GM19324 (cell line): ENCODE measurements around the gene PITHD1.
A peak's percentile ranks its signal among the peaks of the same experiment; 100 is the strongest.
"Not testable (repeated sequence)": the region's sequence is repeated elsewhere in the genome, so short reads cannot be mapped to it uniquely, and the experiment has no call there.

Source experiments
- ATAC-seq: cut with Tn5 transposase; IDR thresholded peaks from one replicate; pipeline ENCODE4 v1.9.1; 2021; ENCODE audit warnings: mild to moderate bottlenecking, moderate library complexity; ENCODE audit not compliant: unreplicated experiment, low FRiP score

The PITHD1 gene

DNA sequence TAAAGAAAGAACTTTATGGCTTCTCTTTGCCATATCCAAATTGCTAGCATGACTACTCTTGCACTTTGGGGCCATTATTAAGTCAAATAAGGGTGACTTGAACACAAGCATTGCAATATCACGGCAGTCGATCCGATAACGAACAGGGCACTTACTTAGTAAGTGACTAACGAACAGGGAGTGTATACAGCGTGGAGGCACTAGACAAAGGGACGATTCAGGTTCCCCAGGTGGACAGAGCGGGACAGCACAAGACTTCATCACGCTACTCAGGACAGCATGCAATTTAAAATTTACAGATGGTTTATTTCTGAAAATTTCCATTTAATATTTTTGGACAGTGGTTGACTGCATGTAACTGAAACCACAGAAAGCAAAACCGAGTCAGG is 5.4 kb upstream of the PITHD1 start:
- no peak for ATAC-seq

DNA sequence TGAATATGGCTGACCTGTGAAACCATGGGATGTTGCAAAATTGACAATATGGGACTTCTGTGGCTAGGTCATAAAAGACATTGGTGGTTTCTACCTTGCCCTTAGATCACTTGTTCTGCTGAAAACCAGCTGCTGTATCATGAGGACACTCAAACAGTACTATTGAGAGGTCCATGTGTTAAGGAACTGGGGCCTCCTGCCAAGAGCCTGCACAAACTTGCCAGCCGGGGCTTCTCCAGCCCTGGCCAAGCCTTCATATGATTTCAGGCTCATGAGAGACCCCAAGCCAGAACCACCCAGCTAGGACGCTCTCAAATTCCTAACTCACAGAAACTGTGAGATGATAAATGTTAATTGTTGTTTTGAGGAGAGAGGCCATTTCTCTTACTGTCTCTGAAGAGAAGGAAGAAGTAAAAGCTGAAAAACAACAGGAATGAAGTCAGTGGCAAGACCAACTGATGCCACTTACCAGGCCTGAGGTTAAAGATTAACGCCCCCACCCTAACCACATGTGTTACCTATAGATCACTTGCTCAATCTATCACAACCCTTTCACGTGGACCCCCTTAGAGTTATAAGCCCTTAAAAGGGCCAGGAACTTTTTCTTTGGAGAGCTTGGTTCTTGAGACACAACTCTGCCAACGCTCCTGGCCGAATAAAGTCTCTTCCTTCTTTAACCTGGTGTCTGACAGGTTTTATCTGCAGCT is 3.9 kb upstream of the PITHD1 start:
- no peak for ATAC-seq

DNA sequence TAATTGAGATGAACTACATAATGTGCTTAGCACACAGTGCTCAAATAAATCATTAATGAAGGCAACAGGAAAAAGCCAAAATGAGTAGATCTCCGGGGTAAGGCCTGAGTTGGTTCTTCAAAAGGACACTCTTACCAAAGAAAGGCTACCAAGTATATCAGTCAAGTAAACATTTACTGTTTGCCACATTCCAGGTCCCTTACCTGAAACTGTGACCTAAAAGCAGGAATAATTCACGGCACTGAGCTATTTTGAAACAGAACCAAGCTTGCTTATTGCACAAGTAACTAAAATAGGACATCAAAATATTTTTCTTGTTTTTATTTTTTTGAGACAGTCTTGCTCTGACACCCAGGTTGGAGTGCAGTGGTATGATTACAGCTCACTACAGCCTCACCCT is 2.0 kb upstream of the PITHD1 start:
- ATAC-seq: no peak

DNA sequence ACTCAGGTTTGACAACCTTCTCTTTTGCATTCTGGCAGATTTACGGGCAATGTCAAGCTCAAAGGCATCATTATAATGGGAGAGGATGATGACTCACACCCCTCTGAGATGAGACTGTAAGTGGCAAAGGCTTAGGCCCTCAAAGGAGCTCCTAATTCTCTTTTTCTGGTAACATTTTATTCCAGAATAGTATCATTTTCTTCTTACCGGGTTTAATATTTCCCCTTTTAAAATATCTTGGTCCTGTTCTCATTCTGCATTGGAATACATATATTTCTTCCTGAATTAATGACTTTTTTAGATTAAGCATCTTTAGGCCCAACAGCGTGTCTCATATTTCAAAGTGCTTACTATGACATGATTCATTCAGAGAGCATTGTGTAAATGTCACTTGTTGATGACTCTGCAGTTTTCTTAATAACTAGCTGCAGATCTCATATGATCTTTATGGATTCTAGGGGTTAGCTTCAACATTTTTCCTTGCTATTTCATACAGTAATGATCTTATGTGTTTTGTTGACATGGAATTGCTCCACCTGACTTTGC is 1.7 kb downstream of the PITHD1 start:
- no peak for ATAC-seq

DNA sequence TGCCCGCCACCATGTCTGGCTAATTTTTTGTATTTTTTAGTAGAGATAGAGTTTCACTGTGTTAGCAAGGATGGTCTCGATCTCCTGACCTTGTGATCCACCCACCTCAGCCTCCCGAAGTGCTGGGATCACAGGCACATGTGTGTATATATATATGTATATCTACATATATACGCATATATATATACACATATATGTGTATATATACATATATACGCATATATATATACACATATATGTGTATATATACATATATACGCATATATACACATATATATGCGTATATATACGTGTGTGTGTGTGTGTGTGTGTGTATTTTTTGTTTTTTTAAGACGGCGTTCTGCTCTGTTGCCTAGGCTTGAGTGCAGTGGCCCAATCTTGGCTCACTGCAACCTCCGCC is 4.9 kb downstream of the PITHD1 start:
- not testable (repeated sequence) for ATAC-seq

DNA sequence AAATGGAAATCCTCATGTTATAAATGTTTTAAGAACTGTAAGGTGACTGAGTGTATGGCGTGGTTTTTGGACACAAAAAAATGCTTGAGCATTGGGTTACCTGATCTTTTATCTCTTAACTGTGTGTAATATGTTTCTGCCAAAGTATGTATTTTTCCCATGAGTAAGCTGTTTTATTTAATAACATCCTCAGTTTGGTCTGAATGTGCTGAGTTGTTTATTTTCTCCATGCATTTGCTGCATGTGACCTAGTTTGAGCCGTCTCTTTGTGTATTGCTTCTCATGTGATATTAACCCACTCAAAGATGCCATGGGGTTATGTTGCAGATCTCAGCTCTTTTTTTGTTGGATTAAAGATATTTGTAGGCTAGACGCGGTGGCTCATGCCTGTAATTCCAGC is 6.6 kb downstream of the PITHD1 start:
- ATAC-seq: no peak

DNA sequence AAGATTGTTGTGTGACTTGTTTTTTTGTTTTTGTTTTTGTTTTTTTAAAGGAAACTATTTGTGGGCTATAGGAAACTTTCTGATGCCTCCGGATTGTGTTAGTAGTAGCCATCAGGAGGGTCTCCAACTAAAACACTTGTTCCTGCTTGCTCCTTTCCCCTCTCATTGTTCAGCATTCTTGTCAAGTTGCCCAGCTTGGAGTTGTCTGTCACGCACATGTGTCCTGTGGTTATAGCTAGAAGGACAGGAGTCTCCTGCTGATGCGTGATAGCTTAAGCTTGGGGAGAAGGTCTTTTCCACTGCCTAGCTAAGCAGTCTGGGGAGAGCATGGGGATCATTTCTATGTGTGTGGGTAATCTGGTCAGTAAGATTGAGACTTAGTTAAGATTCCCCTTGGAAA is 9.5 kb downstream of the PITHD1 start:
- no peak for ATAC-seq

DNA sequence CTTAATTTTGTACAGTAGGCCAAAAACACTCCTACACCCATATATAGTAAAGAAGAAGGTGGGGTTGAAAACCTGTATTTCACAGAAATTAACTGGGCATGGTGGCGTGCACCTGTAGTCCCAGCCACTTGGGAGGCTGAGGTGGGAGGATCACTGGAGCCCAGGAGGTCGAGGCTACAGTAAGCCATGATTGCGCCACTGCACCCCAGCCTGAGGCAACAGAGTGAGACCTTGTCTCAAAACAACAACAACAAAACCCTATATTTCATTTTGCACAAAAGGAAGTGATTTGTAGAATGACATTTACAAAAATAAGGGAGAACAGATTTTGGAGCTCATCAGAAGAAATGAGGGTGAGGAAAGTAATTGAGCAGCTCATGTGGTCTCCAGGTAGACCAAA is 10.5 kb downstream of the PITHD1 start:
- ATAC-seq: no peak

DNA sequence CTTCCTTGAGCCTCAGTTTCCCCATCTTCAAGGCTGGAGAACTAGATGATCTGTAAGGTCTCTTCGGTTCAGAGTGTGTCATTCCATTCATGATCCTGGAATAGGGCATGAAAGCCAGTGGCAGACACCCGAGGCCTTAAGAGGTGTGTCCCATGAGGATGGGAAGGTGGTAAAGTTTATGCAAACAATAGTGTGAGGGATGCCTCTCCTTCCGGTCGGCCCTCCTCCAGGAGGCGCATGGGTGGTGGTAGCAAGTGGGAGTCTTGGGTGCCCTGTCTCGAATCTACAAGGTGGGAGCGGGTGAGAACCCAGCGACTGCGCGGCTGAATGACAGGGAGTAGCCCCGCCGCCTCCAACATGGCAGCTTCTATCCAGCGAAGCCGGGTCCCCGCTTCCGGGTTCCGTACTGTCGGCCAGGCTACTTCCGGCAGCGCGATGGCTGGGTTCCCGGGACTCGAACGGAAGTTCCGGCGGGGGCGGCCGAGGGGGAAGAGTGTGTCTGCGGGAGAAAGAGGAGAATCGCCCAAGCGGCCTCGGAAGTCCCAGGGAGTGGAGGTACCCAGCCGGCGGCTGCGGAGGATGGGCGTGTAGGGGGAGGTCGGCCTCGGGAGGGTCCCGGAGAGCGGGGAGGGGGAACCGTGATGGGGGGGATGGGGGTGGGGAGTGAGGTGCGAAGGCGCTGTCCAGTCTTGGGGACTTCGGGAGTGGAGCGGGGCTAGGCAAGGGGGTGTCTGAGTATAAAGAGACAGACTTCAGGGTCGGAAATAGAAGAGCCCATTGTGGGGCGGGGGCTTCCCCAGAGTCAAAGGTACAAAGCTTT is 12.7 kb downstream of the PITHD1 start, which contains the start of gene LYPLA2:
Gene LYPLA2 (plus strand): TSS at position 450 of the 820 bp plus-strand sequence. CDS start 1,538 bp downstream, outside the sequence.
- ATAC-seq: peak; percentile 72

DNA sequence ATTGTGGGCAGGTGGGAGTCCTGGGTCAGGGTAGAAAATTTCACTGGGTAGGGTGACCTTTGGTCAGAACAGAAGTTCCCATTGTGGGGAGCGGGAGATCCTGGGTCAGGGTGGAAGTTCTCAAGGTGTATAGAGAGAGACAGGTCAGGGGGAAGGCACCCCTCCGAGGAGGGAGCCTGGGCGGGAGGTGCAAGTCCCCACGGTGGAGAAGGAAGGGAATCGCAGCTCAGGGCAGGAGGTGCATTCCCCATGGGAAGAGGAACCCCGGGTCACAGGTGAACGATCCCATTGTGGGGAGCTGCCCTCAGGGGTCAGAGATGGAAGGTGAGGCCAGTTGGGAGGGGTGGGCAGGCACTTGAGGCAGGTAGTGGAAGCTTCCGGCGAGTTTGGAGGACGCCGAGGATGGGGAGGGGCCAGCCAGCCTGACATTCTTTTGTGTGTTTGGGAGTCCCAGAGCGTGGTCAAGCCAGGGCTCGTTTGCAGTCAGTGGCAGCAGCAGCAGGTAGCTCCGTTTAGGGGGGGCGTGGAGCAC is 13.4 kb downstream of the PITHD1 start:
- ATAC-seq: no peak

DNA sequence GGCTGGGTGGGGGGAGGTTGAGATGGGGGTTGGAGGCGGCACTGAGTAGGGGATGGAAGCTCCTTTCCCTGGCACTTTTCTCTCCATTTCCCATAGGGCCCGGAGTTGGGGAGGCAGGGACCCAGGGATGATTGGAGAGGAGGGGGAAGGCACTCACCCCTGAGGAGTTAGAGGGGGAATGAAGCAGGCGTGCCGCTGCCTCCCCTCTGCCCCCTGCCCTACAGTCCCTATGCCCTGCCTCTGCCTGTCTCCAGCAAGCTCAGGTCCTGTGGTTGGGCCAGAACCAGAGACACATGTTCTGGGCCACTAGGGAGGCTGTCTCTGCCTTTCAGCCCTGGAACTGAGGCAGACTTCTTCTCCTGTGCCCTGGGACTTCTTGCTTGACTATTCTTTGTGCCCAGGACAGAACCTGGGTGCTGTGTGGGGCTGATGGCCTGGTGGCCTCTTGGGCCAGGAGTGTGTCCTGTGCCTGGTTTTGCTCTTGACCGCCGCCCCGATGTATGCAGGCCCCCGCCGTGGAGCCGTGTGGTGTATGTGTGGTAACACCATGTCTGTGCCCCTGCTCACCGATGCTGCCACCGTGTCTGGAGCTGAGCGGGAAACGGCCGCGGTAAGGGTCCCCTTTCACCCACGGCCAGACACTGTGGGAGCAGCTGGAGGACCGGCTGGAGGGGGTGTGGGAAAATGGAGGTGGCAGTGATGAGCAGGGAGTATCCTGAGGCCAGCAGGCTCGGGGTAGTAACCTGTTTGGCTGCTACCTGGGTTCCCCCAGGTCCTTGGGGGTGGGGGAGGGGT is 14.1 kb downstream of the PITHD1 start:
- no peak for ATAC-seq

DNA sequence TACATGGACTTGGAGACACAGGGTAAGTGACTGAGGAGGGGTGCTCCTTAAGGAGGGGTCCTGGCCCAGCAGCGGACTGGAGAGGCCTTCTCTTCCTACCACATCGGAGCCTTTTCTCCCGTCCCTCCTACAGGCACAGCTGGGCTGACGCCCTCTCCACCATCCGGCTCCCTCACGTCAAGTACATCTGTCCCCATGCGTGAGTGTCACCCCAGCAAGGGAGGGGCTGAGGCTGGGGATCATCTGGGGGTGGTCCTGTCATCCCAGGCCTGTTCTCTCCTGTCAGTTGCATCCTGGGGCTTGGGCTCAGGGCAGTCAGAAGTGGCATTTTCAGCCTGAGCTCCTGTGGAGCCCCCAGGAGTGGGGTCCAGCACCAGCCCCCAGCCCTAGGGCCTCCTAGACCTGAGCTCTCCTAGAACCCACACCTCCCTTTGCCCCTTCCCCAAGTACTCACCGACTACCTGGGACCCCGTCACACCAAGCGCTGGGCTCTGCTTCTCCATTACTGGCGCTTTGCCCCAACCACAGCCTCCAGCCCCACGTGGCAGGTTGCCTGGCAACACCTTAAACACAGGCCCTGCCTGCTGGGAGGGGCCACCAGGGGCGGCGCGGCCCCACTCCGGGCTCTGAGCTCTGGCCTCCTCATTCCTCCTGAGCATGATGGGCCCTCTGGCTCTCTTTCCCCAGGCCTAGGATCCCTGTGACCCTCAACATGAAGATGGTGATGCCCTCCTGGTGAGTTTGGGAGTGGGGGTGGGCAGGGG is 15.0 kb downstream of the PITHD1 start:
- no peak for ATAC-seq

DNA sequence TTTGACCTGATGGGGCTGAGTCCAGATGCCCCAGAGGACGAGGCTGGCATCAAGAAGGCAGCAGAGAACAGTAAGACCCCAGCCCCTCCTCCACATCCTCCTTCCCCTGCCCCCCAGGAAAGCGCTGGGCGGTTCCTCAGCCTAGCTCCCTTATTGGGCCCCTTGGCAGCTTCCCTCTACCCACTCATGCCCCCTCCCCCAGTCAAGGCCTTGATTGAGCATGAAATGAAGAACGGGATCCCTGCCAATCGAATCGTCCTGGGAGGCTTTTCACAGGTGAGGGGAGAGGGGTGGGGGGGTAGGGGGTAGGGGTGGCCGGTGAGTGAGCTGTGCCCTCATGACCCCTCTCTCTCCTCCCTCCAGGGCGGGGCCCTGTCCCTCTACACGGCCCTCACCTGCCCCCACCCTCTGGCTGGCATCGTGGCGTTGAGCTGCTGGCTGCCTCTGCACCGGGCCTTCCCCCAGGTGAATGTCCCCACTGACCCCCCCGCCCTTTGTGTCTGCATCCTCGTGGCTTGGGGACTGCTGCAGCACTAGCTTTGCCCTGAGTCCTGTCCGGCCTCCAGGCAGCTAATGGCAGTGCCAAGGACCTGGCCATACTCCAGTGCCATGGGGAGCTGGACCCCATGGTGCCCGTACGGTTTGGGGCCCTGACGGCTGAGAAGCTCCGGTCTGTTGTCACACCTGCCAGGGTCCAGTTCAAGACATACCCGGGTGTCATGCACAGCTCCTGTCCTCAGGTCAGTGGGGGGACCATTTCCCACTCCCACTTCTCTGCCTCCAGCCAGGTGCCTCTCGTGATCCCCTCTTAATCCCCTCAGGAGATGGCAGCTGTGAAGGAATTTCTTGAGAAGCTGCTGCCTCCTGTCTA is 15.9 kb downstream of the PITHD1 start:
- ATAC-seq: no peak

DNA sequence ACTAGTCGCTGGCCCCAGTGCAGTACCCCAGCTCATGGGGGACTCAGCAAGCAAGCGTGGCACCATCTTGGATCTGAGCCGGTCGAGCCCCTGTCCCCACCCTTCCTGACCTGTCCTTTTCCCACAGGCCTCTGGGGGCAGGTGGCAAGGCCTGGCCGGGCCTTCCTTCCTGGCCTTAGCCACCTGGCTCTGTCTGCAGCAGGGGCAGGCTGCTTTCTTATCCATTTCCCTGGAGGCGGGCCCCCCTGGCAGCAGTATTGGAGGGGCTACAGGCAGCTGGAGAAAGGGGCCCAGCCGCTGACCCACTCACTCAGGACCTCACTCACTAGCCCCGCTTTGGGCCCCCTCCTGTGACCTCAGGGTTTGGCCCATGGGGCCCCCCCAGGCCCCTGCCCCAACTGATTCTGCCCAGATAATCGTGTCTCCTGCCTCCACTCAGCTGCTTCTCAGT is 16.5 kb downstream of the PITHD1 start:
- ATAC-seq: not testable (repeated sequence)

DNA sequence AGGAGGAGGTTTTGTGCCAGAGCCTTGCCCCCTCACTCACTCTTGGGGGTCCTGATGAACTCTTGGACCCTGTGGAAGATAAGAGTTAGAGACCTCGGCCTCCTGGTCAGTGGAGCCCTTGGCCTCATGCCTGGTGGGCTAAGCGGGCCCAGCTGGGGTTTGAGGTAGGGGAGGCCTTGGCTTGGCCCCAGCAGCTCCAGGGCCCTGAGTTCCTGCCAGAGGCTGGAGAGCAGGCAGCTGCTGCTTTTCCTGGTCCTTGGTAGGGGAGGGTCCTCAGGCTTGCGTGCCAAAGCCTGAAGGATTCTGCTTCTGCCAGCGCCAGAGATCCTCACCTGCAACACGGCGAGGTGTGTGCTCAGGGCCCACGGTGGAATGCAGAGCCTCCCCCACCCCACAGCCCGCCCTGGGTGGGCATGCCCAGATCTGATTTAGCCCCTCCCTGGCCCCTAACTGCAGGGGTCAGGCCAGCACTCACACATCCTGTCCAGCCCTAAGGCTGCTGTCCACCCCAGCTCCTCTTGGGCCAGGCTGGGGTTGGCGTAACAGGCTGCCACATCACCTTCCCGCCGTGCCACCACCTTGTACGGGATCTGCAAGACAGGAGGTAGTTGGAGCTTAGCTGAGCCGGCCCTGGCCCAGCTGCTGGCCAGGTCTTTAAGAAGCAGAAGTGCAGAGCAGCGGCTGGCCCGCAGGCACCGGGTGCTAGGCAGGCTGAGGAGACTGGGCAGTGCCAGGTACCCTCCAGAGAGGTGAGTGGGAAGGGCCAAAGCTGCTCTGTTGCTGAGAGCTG is 17.7 kb downstream of the PITHD1 start:
- ATAC-seq: no peak

DNA sequence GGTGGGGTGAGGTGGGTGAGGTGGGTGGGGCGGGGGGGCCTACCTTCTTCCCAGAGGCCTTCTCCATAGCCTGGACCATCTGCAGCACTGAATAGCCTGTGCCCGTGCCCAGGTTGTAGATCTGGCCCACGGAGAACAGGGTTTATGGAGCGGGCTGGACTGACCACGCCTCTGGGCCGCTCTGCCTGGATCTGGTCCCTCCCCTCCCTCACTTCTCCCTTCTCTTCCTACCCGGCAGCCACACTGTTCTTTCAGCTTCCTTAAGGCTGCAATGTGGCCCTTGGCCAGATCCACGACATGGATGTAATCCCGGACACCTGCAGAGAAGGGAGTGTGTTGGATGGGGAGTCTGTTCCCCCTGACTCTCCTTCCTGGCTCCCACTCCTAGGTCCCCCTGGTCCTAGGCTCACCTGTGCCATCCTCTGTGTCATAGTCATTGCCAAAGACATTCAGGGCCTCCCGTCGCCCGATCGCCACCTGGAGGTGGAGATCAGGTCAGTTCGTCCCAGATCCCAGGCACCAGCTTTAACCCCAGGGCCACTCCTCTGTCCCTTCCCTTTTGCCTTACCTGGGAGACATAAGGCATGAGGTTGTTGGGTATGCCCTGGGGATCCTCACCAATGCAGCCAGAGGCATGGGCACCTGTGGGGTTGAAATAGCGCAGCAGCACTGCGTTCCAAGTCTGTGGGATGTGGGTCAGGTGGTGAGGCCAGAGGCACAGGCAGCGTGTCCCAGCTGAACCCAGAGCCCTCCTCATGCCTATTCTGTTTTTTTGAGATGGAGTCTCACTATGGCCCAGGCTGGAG is 18.5 kb downstream of the PITHD1 start:
- ATAC-seq: no peak
